HEK293T (cell line): ENCODE results near the gene KMT2E.

Source experiments
- CTCF ChIA-PET: fragments of 350-600 bp; formaldehyde crosslinking; extraction: SDS; loops from one replicate; lab custom pipeline; 2021; ENCODE audit warnings: antibody characterized with exemption, inconsistent platforms; lab: Yijun Ruan, JAX
- POLR2A ChIA-PET: fragments of 350-600 bp; formaldehyde crosslinking; extraction: SDS; loops from one replicate; lab custom pipeline; 2020; ENCODE audit warnings: antibody characterized with exemption, inconsistent platforms; lab: Yijun Ruan, JAX
- DNase-seq: peaks from one replicate; pipeline ENCODE4 v3.0.0; 2012; ENCODE audit warnings: mixed read lengths; ENCODE audit errors: extremely low spot score
- ARNT ChIP-seq: fragments of 450-650 bp; IDR thresholded peaks from 2 replicates; pipeline ENCODE4 v1.6.1; 2017; ENCODE audit warnings: mild to moderate bottlenecking
- BHLHE40 ChIP-seq: fragments of 450-650 bp; IDR thresholded peaks from 2 replicates; pipeline ENCODE4 v1.6.1; 2016; ENCODE audit warnings: mild to moderate bottlenecking, moderate library complexity, borderline replicate concordance
- CTBP1 ChIP-seq: fragments of 450-650 bp; IDR thresholded peaks from 2 replicates; pipeline ENCODE4 v1.6.1; 2016; ENCODE audit warnings: borderline replicate concordance
- ELF4 ChIP-seq: fragments of 450-650 bp; IDR thresholded peaks from 2 replicates; pipeline ENCODE4 v1.6.1; 2017; ENCODE audit warnings: antibody characterized with exemption
- FOXA1 ChIP-seq: fragments of 450-650 bp; IDR thresholded peaks from 2 replicates; pipeline ENCODE4 v1.6.1; 2016; ENCODE audit warnings: mild to moderate bottlenecking
- FOXK2 ChIP-seq: fragments of 450-650 bp; IDR thresholded peaks from 2 replicates; pipeline ENCODE4 v1.6.1; 2016; ENCODE audit warnings: mild to moderate bottlenecking
- FOXM1 ChIP-seq: fragments of 450-650 bp; IDR thresholded peaks from 2 replicates; pipeline ENCODE4 v1.6.1; 2017; ENCODE audit warnings: mild to moderate bottlenecking, borderline replicate concordance
- HDGF ChIP-seq: fragments of 450-650 bp; IDR thresholded peaks from 2 replicates; pipeline ENCODE4 v1.6.1; 2017; ENCODE audit warnings: antibody characterized with exemption, borderline replicate concordance
- L3MBTL2 ChIP-seq: fragments of 450-650 bp; conservative IDR thresholded peaks from 2 replicates; pipeline ENCODE4 v1.6.1; 2016; ENCODE audit warnings: mild to moderate bottlenecking
- LEF1 ChIP-seq: fragments of 450-650 bp; IDR thresholded peaks from 2 replicates; pipeline ENCODE4 v1.6.1; 2017; ENCODE audit warnings: mild to moderate bottlenecking, borderline replicate concordance
- NFRKB ChIP-seq: fragments of 450-650 bp; IDR thresholded peaks from 2 replicates; pipeline ENCODE4 v1.6.1; 2016; ENCODE audit warnings: mild to moderate bottlenecking, moderate library complexity
- SP1 ChIP-seq: fragments of 450-650 bp; IDR thresholded peaks from 2 replicates; pipeline ENCODE4 v1.6.1; 2017
- SUZ12 ChIP-seq: fragments of 450-650 bp; IDR thresholded peaks from 2 replicates; pipeline ENCODE4 v1.6.1; 2016; ENCODE audit warnings: mild to moderate bottlenecking
- TARDBP ChIP-seq: fragments of 450-650 bp; IDR thresholded peaks from 2 replicates; pipeline ENCODE4 v1.6.1; 2016
- ZNF384 ChIP-seq: fragments of 450-650 bp; IDR thresholded peaks from 2 replicates; pipeline ENCODE4 v1.6.1; 2016
- TF ChIP-seq, protein P1 (sequence below): fragments of 450-650 bp; IDR thresholded peaks from 2 replicates; pipeline ENCODE4 v1.6.1; 2016

KMT2E gene

DNA sequence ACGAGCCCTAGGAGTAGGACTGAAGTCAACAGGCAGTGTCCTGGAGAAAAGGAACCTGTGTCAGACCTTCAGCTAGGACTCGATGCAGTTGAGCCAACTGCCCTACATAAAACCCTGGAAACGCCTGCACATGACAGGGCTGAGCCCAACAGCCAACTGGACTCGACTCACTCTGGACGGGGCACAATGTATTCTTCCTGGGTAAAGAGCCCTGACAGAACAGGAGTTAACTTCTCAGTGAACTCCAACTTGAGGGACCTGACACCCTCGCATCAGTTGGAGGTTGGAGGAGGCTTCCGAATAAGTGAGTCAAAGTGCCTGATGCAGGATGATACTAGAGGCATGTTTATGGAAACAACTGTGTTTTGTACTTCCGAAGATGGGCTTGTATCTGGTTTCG is 93.5 kb downstream of the KMT2E start:
- ChIA-PET CTCF (no interaction called here), POLR2A (no interaction called here)
- TF ChIP-seq TARDBP = no peak
- TF ChIP-seq, protein P1, sequence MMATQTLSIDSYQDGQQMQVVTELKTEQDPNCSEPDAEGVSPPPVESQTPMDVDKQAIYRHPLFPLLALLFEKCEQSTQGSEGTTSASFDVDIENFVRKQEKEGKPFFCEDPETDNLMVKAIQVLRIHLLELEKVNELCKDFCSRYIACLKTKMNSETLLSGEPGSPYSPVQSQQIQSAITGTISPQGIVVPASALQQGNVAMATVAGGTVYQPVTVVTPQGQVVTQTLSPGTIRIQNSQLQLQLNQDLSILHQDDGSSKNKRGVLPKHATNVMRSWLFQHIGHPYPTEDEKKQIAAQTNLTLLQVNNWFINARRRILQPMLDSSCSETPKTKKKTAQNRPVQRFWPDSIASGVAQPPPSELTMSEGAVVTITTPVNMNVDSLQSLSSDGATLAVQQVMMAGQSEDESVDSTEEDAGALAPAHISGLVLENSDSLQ = no peak
- no peak for TF ChIP-seq LEF1
- no peak for TF ChIP-seq L3MBTL2
- TF ChIP-seq BHLHE40 = no peak

DNA sequence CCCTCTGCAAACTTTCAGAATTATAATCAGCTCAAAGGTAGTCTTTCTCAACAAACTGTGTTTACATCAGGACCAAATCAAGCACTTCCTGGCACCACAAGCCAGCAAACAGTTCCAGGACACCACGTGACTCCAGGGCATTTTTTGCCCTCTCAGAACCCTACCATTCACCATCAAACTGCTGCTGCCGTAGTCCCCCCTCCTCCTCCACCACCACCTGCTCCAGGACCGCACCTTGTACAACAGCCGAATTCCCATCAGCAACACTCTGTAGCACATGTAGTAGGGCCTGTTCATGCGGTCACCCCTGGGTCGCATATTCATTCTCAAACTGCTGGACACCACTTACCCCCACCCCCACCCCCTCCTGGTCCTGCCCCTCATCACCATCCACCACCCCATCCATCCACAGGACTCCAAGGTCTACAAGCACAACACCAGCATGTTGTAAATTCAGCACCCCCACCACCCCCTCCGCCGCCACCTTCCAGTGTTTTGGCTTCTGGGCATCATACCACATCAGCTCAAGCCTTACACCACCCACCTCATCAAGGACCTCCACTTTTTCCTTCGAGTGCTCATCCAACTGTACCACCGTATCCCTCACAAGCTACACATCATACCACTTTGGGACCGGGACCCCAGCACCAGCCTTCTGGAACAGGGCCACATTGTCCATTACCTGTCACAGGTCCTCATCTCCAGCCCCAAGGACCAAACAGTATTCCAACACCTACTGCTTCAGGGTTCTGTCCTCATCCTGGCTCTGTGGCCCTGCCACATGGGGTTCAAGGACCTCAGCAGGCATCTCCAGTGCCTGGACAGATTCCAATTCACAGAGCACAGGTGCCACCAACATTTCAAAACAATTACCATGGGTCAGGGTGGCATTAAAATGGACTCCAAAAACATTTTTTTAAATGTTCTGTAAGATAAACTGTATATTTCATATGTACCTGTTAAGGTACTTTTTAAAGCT is 98.7 kb downstream of the KMT2E start:
- no peak for DNase-seq
- ChIA-PET CTCF (no interaction called here), POLR2A (no interaction called here)
- TF ChIP-seq BHLHE40 (no peak), ARNT (no peak), FOXA1 (no peak), NFRKB (no peak), CTBP1 (no peak), ZNF384 (no peak)

More for the DNA sequence above, 93.5 kb downstream of the KMT2E start:
- no peak for DNase-seq

DNA sequence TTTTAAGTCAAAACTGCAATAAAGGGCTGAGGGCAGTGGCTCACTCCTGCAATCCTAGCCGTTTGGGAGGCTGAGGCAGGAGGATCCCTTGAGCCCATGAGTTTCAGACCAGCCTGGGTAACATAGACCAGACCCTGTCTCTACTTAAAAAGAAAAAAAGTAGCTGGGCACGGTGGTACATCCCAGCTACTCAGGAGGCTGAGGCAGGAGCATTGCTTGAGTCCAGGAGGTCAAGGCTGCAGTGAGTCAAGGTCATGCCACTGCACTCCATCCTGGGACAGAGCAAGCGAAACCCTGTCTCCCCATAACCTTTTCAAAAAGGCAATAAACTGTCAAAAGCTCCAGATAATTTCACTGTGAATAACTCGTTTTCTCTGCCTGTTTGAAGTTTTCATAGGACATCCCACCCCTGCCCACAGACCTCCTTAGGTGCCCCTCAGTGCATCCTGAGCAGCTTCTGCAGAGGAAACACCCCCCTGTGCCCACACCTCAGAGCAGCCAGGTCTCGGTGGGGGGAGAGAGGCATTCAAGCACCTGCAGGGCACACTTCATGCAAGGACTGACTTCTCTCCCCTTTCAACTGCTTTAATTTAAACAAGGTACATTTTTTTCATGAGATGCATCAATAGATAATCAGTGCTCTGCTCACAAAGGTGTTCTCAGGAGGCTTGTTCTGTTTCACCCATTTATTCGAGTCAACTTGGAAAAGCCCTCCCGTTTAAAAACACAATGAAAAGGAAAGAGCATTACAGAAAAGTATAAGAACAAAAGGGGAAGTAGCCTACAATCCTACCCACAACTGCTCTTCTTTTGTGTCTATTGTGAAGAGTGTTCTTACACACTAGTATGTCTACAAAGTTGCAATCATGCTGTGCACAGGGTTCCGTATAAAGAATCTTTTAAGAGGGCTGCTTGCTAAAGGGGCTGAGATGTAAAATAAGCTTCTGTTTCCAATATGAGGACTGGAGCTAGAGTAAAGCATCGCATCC is 104.9 kb downstream of the KMT2E start:
- POLR2A ChIA-PET = no interaction called here
- CTCF ChIA-PET = interaction anchor here (0.5 to 0.6 kb wide), 2 partner anchors 17 to 350 kb away, joined by 3 to 4 read pairs; no protein-coding TSS in a partner anchor
- no peak for DNase-seq
- TF ChIP-seq LEF1 = no peak
- TF ChIP-seq SUZ12 = no peak
- no peak for TF ChIP-seq ZNF384
- TF ChIP-seq FOXA1 = no peak
- TF ChIP-seq FOXM1 = no peak
- TF ChIP-seq TARDBP = no peak
- no peak for TF ChIP-seq FOXK2
- TF ChIP-seq NFRKB = no peak

DNA sequence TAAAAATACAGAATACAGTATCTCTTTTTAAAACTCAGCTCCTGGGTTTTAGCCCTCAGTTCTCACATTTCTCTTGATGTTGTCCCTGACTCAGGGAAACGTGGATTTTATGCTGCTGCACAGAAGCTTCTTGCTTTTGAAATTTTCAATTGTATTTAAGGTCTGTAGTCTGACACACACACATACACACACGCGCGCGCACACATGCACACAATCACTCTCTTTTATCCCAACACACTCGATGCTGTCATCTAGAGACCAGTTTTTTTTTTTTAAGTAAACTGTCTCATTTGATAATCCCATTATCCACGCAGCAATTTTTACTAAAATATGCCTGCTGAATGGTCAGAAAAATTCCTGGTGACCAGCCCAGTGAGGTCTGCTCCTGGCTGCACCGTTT is 108.6 kb downstream of the KMT2E start:
- no peak for DNase-seq
- CTCF ChIA-PET = no interaction called here
- TF ChIP-seq FOXK2 (no peak), SP1 (no peak), HDGF (no peak), TARDBP (no peak), L3MBTL2 (no peak), NFRKB (no peak), ARNT (no peak), CTBP1 (no peak), BHLHE40 (no peak), ELF4 (no peak), LEF1 (no peak), FOXM1 (no peak), ZNF384 (no peak), SUZ12 (no peak), FOXA1 (no peak)
- TF ChIP-seq, protein P1 = no peak
- POLR2A ChIA-PET = no interaction called here

DNA sequence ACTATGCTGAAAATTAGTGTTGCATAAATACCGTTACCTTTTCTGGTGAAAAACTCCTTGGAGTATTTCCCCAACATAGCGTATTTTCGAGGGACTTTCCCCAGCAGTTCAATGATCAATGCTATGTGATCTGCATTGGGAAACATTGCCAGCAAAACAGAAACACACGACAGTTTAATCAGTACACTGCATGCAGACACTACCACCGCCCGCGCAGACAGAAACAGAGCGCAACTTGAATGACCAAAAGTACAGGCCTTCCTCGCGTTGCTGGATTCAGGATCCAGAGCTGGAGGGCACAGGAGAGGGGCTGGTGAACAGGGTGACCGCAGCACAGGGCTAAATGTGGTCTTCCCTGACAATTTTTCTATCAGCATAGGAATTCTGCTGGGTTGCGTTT is 111.7 kb downstream of the KMT2E start:
- ChIA-PET POLR2A (no interaction called here), CTCF (interaction anchor here (0.6 kb wide), 1 partner anchor 512 kb away, joined by 3 read pairs; no protein-coding TSS in a partner anchor)
- DNase-seq = no peak
- TF ChIP-seq L3MBTL2 (no peak), HDGF (no peak), SP1 (no peak), FOXK2 (no peak), FOXM1 (no peak), ELF4 (no peak), ZNF384 (no peak), ARNT (no peak), TARDBP (no peak), BHLHE40 (no peak), NFRKB (no peak), SUZ12 (no peak), CTBP1 (no peak), FOXA1 (no peak)

DNA sequence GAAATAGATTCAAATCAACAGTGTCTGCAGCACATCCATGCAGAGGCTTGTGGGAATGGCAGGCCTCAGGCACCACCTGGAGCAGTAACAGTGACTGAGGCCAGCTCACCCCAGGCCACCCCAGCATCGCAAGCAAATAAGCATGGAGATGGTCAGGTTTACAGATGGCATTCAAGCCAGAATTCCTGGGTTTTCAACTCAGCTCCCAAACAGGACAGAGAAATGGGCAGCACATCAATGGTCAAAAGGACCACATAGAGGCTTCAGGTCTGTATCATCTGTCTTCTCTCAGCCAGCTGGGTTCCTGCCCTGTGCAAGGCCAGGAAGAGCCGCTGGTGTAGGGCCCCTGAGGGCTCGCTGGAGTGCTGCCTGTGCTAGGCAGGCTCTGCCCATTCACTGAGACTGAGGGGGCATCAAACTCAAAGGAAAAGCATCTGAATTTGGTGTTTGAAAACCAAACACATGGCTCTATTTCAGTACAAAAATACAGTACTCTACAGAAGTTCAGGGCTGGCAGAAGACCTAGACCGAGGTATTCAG is 112.5 kb downstream of the KMT2E start:
- no peak for DNase-seq
- TF ChIP-seq FOXA1 (no peak), FOXK2 (no peak), ELF4 (no peak), LEF1 (no peak), ZNF384 (no peak), NFRKB (no peak), FOXM1 (no peak), HDGF (no peak), L3MBTL2 (no peak), SUZ12 (no peak), CTBP1 (no peak), ARNT (no peak), TARDBP (no peak), BHLHE40 (no peak), SP1 (no peak)
- TF ChIP-seq, protein P1 = no peak
- POLR2A ChIA-PET = no interaction called here
- CTCF ChIA-PET = interaction anchor here (0.6 kb wide), 1 partner anchor 511 kb away, joined by 3 read pairs; no protein-coding TSS in a partner anchor
